SU-DHL-6 (cell line): ENCODE results near the gene TSC2.

Experiments used
- CTCF ChIP-seq: fragments of 200-600 bp; sonication (generic); IDR thresholded peaks from one replicate; pipeline ENCODE4 v1.5.1; 2017; ENCODE audit warnings: antibody characterized with exemption, mild to moderate bottlenecking, low read length, moderate library complexity; ENCODE audit not compliant: insufficient read depth, poor library complexity, severe bottlenecking
- EZH2phosphoT487 ChIP-seq: fragments of 200-600 bp; sonication (generic), shearing (Covaris generic); conservative IDR thresholded peaks from 2 replicates; pipeline ENCODE4 v1.6.1; 2018; ENCODE audit warnings: mild to moderate bottlenecking, antibody characterized with exemption, low read length, moderate library complexity, mixed read lengths

GRCh38 chr16:2009791-2010510 is 37.8 kb upstream of the TSC2 start, which contains the start of gene ZNF598:
- no peak for TF ChIP-seq CTCF
- TF ChIP-seq EZH2phosphoT487, result no peak
